NB4 (cell line): ENCODE results near the gene PLAAT2.

Experiments used
- POLR2A ChIP-seq: IDR thresholded peaks from 2 replicates; pipeline ENCODE4 v1.6.1; 2011; ENCODE audit warnings: mild to moderate bottlenecking; ENCODE audit not compliant: insufficient read length; ENCODE audit errors: extremely low read depth
- TF ChIP-seq, protein P1 (sequence below): IDR thresholded peaks from one replicate; pipeline ENCODE4 v1.5.1; 2012; ENCODE audit warnings: low read depth, low read length
- TF ChIP-seq, protein P2 (sequence below): IDR thresholded peaks from 2 replicates; pipeline ENCODE4 v1.6.1; 2011; ENCODE audit warnings: low read depth, low read length

DNA sequence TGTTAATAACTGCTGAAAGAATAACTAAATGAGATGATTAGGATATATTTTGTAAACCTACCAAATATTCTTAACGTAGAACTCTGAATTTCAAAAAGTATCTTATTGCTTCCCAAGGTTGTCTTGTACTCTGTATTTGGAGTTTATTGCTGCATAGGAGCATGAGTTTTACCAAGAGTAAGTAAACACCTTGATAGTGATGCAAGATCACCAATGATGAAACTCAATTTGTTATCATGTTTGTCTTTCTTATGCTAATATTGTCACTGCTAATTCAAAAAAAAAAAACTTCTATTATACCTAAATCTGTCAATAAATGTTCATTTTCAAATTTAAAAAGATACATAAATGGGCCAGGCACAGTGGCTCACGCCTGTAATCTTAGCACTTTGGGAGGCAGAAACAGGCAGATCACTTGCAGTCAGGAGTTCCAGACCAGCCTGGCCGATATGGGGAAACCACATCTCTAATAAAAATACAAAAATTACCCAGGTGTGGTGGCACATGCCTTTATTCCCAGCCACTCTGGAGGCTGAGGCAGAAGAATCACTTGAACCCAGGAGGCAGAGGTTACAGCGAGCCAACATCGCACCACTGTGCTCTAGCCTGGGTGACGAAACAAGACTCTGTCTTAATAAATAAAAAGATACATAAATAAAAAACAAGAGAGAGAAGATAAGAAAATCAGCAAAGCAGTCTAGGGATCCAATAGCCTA is 23.4 kb upstream of the PLAAT2 start:
- TF ChIP-seq, protein P1, sequence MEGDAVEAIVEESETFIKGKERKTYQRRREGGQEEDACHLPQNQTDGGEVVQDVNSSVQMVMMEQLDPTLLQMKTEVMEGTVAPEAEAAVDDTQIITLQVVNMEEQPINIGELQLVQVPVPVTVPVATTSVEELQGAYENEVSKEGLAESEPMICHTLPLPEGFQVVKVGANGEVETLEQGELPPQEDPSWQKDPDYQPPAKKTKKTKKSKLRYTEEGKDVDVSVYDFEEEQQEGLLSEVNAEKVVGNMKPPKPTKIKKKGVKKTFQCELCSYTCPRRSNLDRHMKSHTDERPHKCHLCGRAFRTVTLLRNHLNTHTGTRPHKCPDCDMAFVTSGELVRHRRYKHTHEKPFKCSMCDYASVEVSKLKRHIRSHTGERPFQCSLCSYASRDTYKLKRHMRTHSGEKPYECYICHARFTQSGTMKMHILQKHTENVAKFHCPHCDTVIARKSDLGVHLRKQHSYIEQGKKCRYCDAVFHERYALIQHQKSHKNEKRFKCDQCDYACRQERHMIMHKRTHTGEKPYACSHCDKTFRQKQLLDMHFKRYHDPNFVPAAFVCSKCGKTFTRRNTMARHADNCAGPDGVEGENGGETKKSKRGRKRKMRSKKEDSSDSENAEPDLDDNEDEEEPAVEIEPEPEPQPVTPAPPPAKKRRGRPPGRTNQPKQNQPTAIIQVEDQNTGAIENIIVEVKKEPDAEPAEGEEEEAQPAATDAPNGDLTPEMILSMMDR, result no peak
- no peak for TF ChIP-seq POLR2A
- TF ChIP-seq, protein P2, sequence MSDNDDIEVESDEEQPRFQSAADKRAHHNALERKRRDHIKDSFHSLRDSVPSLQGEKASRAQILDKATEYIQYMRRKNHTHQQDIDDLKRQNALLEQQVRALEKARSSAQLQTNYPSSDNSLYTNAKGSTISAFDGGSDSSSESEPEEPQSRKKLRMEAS, result no peak
